HCT116 (cell line): Measurements from ENCODE around the gene PGPEP1. TPM values are rescaled to one million over a fixed set of nuclear protein-coding genes. Genes with fewer than 3 reads are reported as not detected.

ENCODE experiments used
- ATAC-seq: fragments of 200-7000 bp; cut with Tn5 transposase; 2 replicates; pipeline ENCODE4 v1.9.1; 2020; ENCODE audit warnings: mild to moderate bottlenecking, moderate library complexity
- BruUV-seq: library from RNA; stranded (reverse); fragments of 400-500 nt; replicated peaks from 2 replicates; lab custom pipeline; 2021; lab: Mats Ljungman, UMichigan
- CTCF ChIA-PET: fragments of 300-600 bp; sonication (Branson Sonifier 250); formaldehyde crosslinking; loops from one replicate; lab custom pipeline; 2021; ENCODE audit warnings: antibody characterized with exemption; lab: Charles Lee
- POLR2A ChIA-PET: fragments of 300-600, 350-600 bp; sonication (Branson Sonifier 250); formaldehyde crosslinking; loops from one replicate; lab custom pipeline; 2021; ENCODE audit warnings: antibody characterized with exemption; lab: Charles Lee
- RAD21 ChIA-PET, 2 experiments: fragments of 300-600 bp; sonication (Branson Sonifier 250); formaldehyde crosslinking; loops; one replicate each; lab custom pipeline; 2023; ENCODE audit warnings: low total read pairs in 2 of 2; ENCODE audit not compliant: uncharacterized antibody in 2 of 2, unreplicated experiment in 2 of 2, low non-redundant PET in 1 of 2; lab: Charles Lee
- DNase-seq: peaks from one replicate; pipeline ENCODE4 v3.0.0-alpha.2; 2010; ENCODE audit warnings: low read depth, low spot score
- H2AFZ ChIP-seq: fragments of 200-600 bp; shearing (Covaris generic), sonication (generic); 2 replicates; pipeline ENCODE4 v1.6.1; 2017; ENCODE audit warnings: low read depth, mixed run types, mixed read lengths, antibody characterized with exemption, low read length; ENCODE audit not compliant: poor library complexity, severe bottlenecking
- H3K27ac ChIP-seq: 2 replicates; pipeline ENCODE4 v1.5.1; 2012; ENCODE audit warnings: low read depth, low read length
- H3K27me3 ChIP-seq: fragments of 200-600 bp; sonication (generic); 2 replicates; pipeline ENCODE4 v1.6.1; 2016; ENCODE audit warnings: mixed run types, low read length, mixed read lengths; ENCODE audit not compliant: insufficient read depth
- H3K36me3 ChIP-seq, 2 experiments: fragments of 200-500 bp in 1 of 2; fragments of 200-600 bp in 1 of 2; sonication (Bioruptor generic) in 1 of 2; sonication (generic) in 1 of 2; 2 replicates each; pipeline versions ENCODE4 v1.5.1 to v1.6.1; 2014 to 2016; ENCODE audit warnings: low read length in 2 of 2, inconsistent platforms in 1 of 2, mixed read lengths in 1 of 2, mixed run types in 1 of 2; ENCODE audit not compliant: insufficient read depth in 2 of 2, control insufficient read depth in 1 of 2
- H3K4me1 ChIP-seq, 2 experiments: fragments of 200-600 bp in 1 of 2; sonication (generic) in 1 of 2; 2 replicates each; pipeline versions ENCODE4 v1.5.1 to v1.6.1; 2012 to 2017; ENCODE audit warnings: low read length in 2 of 2, inconsistent platforms in 1 of 2, mild to moderate bottlenecking in 1 of 2, mixed read lengths in 1 of 2, mixed run types in 1 of 2, moderate library complexity in 1 of 2; ENCODE audit not compliant: insufficient read depth in 2 of 2, control insufficient read depth in 1 of 2
- H3K4me2 ChIP-seq: fragments of 200-600 bp; sonication (generic); 2 replicates; pipeline ENCODE4 v1.6.1; 2017; ENCODE audit warnings: mixed run types, low read length, mixed read lengths
- H3K4me3 ChIP-seq, 2 experiments: fragments of 200-600 bp in 1 of 2; sonication (generic) in 1 of 2; replicated peaks in 1 of 2; 2 replicates each; pipeline ENCODE4 v1.5.1; 2011 to 2016; ENCODE audit warnings: low read length in 2 of 2, control low read depth in 1 of 2, low read depth in 1 of 2, mild to moderate bottlenecking in 1 of 2, mixed read lengths in 1 of 2, mixed run types in 1 of 2
- H3K79me2 ChIP-seq: fragments of 200-600 bp; sonication (generic); 2 replicates; pipeline ENCODE4 v1.6.1; 2017; ENCODE audit warnings: mild to moderate bottlenecking, mixed run types, low read length, moderate library complexity, mixed read lengths; ENCODE audit not compliant: insufficient read depth
- H3K9ac ChIP-seq: fragments of 200-600 bp; sonication (generic); 2 replicates; pipeline ENCODE4 v1.6.1; 2016; ENCODE audit warnings: low read length, mixed read lengths
- H3K9me2 ChIP-seq: fragments of 200-600 bp; sonication (generic), shearing (Covaris generic); 2 replicates; pipeline ENCODE4 v1.6.1; 2017; ENCODE audit warnings: mixed run types, mild to moderate bottlenecking, moderate library complexity; ENCODE audit not compliant: insufficient read depth
- H3K9me3 ChIP-seq, 2 experiments: fragments of 200-500 bp in 1 of 2; fragments of 200-600 bp in 1 of 2; sonication (Bioruptor generic) in 1 of 2; sonication (generic) in 1 of 2; 2 replicates each; pipeline ENCODE4 v1.6.1; 2014 to 2017; ENCODE audit warnings: low read length in 2 of 2, mixed read lengths in 2 of 2, inconsistent platforms in 1 of 2, low read depth in 1 of 2, mild to moderate bottlenecking in 1 of 2, mixed run types in 1 of 2, moderate library complexity in 1 of 2; ENCODE audit not compliant: control insufficient read depth in 1 of 2, insufficient read depth in 1 of 2
- H4K20me1 ChIP-seq: fragments of 200-600 bp; sonication (generic), shearing (Covaris generic); 2 replicates; pipeline ENCODE4 v1.6.1; 2017; ENCODE audit warnings: mixed run types, mild to moderate bottlenecking, moderate library complexity; ENCODE audit not compliant: insufficient read depth
- CEBPB ChIP-seq: IDR thresholded peaks from 2 replicates; pipeline ENCODE4 v1.6.1; 2012; ENCODE audit warnings: low read depth
- EGR1 ChIP-seq: IDR thresholded peaks from 2 replicates; pipeline ENCODE4 v1.6.1; 2012; ENCODE audit warnings: low read depth
- ELF1 ChIP-seq: IDR thresholded peaks from 2 replicates; pipeline ENCODE4 v1.6.1; 2012; ENCODE audit warnings: low read depth, borderline replicate concordance
- EZH2 ChIP-seq: fragments of 200-600 bp; sonication (generic); IDR thresholded peaks from 2 replicates; pipeline ENCODE4 v1.6.1; 2017; ENCODE audit warnings: antibody characterized with exemption, mixed run types
- EZH2phosphoT487 ChIP-seq: fragments of 200-600 bp; IDR thresholded peaks from 2 replicates; pipeline ENCODE4 v1.6.1; 2018; ENCODE audit warnings: antibody characterized with exemption, borderline replicate concordance
- JUND ChIP-seq: IDR thresholded peaks from 2 replicates; pipeline ENCODE4 v1.6.1; 2012
- POLR2A ChIP-seq: IDR thresholded peaks from 2 replicates; pipeline ENCODE4 v1.7.0; 2011; ENCODE audit warnings: borderline replicate concordance; ENCODE audit not compliant: insufficient read depth, insufficient read length; ENCODE audit errors: extremely low read depth
- POLR2AphosphoS5 ChIP-seq: IDR thresholded peaks from 2 replicates; pipeline ENCODE4 v1.6.1; 2011; ENCODE audit warnings: mild to moderate bottlenecking, low read depth, low read length, moderate library complexity
- RAD21 ChIP-seq: IDR thresholded peaks from 2 replicates; pipeline ENCODE4 v1.6.1; 2012; ENCODE audit warnings: low read depth, mild to moderate bottlenecking
- SIN3A ChIP-seq: IDR thresholded peaks from 2 replicates; pipeline ENCODE4 v1.6.1; 2012; ENCODE audit warnings: low read depth
- SP1 ChIP-seq: IDR thresholded peaks from 2 replicates; pipeline ENCODE4 v1.6.1; 2012; ENCODE audit warnings: low read depth
- SRF ChIP-seq: IDR thresholded peaks from 2 replicates; pipeline ENCODE4 v1.6.1; 2012; ENCODE audit warnings: low read depth
- YY1 ChIP-seq: IDR thresholded peaks from 2 replicates; pipeline ENCODE4 v1.6.1; 2011; ENCODE audit warnings: low read length, low read depth, moderate library complexity, mild to moderate bottlenecking; ENCODE audit not compliant: insufficient replicate concordance; ENCODE audit errors: extremely low read depth
- ZFX ChIP-seq: fragments of 450-650 bp; IDR thresholded peaks from 2 replicates; pipeline ENCODE4 v1.6.1; 2017
- intact Hi-C: fragments of 100-400 bp; cut with micrococcal nuclease; formaldehyde crosslinking; loops from 2 replicates; pipeline ENCODE4 v1.10.0; 2022
- total RNA-seq: library from RNA; stranded (reverse); gene quantifications from one replicate; pipeline ENCODE4 v1.2.1, GENCODE V29; 2021; ENCODE audit not compliant: unreplicated experiment
- TF ChIP-seq, protein P1 (sequence below): IDR thresholded peaks from 2 replicates; pipeline ENCODE4 v1.6.1; 2012
- TF ChIP-seq, protein P2 (sequence below): IDR thresholded peaks from 2 replicates; pipeline ENCODE4 v1.6.1; 2012; ENCODE audit warnings: low read depth

PGPEP1 gene
- total RNA-seq, 1 experiment from 2014 or later, result 30.9 TPM

DNA sequence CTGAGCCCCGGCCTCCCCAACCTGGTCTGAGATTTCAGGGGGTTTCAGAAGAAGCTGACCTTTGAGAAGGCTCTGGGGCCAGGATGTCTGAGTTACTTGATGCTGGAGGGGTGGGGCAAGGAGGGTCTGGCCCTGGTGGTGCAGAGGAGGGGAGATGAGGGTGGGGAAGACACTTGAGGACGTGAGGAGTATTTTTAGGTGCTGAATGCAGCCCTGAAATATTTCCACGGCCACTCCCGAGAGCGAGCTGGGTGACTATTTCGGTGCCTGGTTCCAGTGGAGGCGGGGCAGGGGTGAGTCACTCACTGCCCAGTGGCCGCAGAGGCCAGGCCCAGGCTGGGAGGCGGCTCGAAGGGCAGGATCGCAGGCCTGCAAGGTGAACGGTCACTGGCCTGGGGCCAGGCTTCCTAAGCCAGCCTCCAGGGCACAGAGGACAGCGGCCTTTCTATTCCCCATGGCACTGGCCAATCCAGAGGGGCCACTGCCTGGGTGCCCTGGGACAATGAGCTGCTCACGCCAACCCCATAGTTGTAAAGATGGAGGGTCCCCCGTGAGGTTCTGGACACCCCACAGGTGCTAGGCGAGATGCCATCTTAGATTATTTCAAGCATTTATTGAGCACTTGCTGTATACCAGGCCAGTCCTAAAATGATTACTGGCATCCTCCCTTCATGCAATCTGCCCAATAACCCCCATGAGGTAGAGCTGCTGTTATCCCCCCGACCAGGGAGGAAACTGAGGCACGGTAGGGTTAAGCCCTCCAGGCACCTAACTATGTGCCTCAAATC, 39.3 kb upstream of the PGPEP1 start (continued):
- TF ChIP-seq EZH2, result no peak
- no peak for TF ChIP-seq RAD21
- peak; percentile 50 for TF ChIP-seq POLR2AphosphoS5
- TF ChIP-seq, protein P1, sequence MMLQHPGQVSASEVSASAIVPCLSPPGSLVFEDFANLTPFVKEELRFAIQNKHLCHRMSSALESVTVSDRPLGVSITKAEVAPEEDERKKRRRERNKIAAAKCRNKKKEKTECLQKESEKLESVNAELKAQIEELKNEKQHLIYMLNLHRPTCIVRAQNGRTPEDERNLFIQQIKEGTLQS, result no peak

DNA sequence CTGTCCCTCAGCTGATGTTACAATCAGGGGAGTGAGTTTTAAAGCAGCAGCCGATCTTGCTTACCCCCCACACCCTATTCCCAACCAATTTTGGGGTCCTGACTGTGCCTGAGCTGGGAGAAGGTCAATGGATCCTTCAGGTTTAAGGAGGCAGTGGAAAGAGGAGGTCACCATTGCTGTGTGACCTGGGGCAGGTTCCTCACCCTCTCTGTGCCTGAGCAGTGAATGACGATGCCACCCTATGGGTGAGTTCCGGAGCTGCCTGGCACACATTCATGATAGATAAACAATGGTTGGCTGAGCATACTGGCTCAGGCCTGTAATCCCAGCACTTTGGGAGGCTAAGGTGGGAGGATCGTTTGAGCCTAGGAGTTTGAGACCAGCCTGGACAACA, 38.7 kb upstream of the PGPEP1 start:
- no peaks in the 10 kb centered on the region for H3K9me2 ChIP-seq
- peaks cover 4 to 8% of the 10 kb centered on the region in 2 experiments; a peak in 2 of 4 replicates for H3K36me3 ChIP-seq
- peak overlapping the region; percentile 64 for H3K9ac ChIP-seq
- H3K9me3 ChIP-seq, result no peaks in the 10 kb centered on the region
- no peaks in the 10 kb centered on the region for H4K20me1 ChIP-seq
- DNase-seq (no peak), ATAC-seq (no peak)
- ChIA-PET POLR2A (interaction anchor here (1.1 to 2.9 kb wide), 4 partner anchors 9 to 22 kb away, joined by 5 to 26 read pairs (median 16); partner anchors contain the start of genes JUND and LSM4), CTCF (interaction anchor here (1.4 to 1.8 kb wide), 3 partner anchors 9 to 27 kb away, joined by 3 to 8 read pairs (median 4); no protein-coding TSS in a partner anchor), RAD21 (interaction anchor here (0.6 to 0.8 kb wide), 2 partner anchors 9 to 84 kb away, joined by 3 read pairs; no protein-coding TSS in a partner anchor)
- H3K4me2 ChIP-seq, result peak overlapping the region; percentile 85
- intact Hi-C loops, result no loop called here
- H2AFZ ChIP-seq, result no peak overlapping the region
- H3K27ac ChIP-seq, result peak overlapping the region; percentile 67
- no peaks in the 10 kb centered on the region for H3K79me2 ChIP-seq
- H3K27me3 ChIP-seq, result no peaks in the 10 kb centered on the region
- peaks cover 59 to 88% of the 10 kb centered on the region in 2 experiments for H3K4me1 ChIP-seq
- TF ChIP-seq ELF1 (no peak), ZFX (no peak), POLR2A (no peak), SP1 (no peak), YY1 (no peak), CEBPB (no peak), SRF (no peak), SIN3A (no peak), JUND (no peak), EGR1 (no peak), RAD21 (no peak), EZH2phosphoT487 (no peak)
- TF ChIP-seq, protein P1, result no peak
- TF ChIP-seq, protein P2, sequence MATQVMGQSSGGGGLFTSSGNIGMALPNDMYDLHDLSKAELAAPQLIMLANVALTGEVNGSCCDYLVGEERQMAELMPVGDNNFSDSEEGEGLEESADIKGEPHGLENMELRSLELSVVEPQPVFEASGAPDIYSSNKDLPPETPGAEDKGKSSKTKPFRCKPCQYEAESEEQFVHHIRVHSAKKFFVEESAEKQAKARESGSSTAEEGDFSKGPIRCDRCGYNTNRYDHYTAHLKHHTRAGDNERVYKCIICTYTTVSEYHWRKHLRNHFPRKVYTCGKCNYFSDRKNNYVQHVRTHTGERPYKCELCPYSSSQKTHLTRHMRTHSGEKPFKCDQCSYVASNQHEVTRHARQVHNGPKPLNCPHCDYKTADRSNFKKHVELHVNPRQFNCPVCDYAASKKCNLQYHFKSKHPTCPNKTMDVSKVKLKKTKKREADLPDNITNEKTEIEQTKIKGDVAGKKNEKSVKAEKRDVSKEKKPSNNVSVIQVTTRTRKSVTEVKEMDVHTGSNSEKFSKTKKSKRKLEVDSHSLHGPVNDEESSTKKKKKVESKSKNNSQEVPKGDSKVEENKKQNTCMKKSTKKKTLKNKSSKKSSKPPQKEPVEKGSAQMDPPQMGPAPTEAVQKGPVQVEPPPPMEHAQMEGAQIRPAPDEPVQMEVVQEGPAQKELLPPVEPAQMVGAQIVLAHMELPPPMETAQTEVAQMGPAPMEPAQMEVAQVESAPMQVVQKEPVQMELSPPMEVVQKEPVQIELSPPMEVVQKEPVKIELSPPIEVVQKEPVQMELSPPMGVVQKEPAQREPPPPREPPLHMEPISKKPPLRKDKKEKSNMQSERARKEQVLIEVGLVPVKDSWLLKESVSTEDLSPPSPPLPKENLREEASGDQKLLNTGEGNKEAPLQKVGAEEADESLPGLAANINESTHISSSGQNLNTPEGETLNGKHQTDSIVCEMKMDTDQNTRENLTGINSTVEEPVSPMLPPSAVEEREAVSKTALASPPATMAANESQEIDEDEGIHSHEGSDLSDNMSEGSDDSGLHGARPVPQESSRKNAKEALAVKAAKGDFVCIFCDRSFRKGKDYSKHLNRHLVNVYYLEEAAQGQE, result no peak
- peak overlapping the region in 1 of 2 experiments; percentile 34; a peak in 1 of 4 replicates for H3K4me3 ChIP-seq
- BruUV-seq, result no TSS peak
